Spleen (tissue), 7 donors: ENCODE data around the gene MYT1.

ENCODE experiments used
- POLR2A ChIP-seq, 3 donors: fragments of 450-650 bp; IDR thresholded peaks; one replicate each; pipeline ENCODE4 v1.5.1; 2017; ENCODE audit warnings: antibody characterized with exemption in 3 of 3, mild to moderate bottlenecking in 1 of 3
- POLR2AphosphoS5 ChIP-seq, 3 donors: sonication (generic); formaldehyde crosslinking; IDR thresholded peaks; one replicate each; pipeline ENCODE4 v1.5.1; 2017; ENCODE audit warnings: antibody characterized with exemption in 3 of 3
- TF ChIP-seq, protein P1 (sequence below), 11 experiments: fragments of 200-600 bp in 7 of 11; fragments of 450-650 bp in 4 of 11; sonication (generic) in 4 of 11; IDR thresholded peaks in 8 of 11; conservative IDR thresholded peaks in 3 of 11; 1 replicate in 7 of 11; 2 replicates in 4 of 11; pipeline versions ENCODE4 v1.4.0 to v1.8.0; 2016 to 2021; ENCODE audit warnings: antibody characterized with exemption in 11 of 11, inconsistent platforms in 4 of 11, mild to moderate bottlenecking in 1 of 11
- donor health status: DM: no; HTN: no; CAD: no; lungs with moderate emphysema.
- donor health status: DM: no; HTN: no; CAD: no.
- donor health status: DM: no; HTN: no; CAD: no.

DNA sequence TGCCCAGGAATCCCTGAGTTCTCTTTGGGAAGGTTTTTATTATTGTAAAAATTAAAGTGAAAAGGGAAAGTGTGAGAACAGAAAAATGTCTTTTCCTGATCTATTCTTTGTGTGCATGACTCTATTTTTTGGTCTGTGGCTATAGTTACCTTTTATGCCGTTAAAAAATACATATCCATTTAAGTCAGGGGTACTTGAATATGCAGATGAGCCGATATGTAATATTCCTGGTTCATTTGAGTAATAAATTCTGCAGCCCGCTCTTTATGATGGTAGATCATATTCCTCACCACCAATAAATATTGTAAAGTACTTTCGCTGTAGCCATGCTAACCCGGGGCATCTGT, 503 bp upstream of the MYT1 start:
- TF ChIP-seq, protein P1, sequence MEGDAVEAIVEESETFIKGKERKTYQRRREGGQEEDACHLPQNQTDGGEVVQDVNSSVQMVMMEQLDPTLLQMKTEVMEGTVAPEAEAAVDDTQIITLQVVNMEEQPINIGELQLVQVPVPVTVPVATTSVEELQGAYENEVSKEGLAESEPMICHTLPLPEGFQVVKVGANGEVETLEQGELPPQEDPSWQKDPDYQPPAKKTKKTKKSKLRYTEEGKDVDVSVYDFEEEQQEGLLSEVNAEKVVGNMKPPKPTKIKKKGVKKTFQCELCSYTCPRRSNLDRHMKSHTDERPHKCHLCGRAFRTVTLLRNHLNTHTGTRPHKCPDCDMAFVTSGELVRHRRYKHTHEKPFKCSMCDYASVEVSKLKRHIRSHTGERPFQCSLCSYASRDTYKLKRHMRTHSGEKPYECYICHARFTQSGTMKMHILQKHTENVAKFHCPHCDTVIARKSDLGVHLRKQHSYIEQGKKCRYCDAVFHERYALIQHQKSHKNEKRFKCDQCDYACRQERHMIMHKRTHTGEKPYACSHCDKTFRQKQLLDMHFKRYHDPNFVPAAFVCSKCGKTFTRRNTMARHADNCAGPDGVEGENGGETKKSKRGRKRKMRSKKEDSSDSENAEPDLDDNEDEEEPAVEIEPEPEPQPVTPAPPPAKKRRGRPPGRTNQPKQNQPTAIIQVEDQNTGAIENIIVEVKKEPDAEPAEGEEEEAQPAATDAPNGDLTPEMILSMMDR (IDR thresholded peaks at IDR 0.05 in 8 of 11, conservative IDR thresholded peaks at IDR 0.05 in 3 of 11) = no peak
- no peak for TF ChIP-seq POLR2A (IDR thresholded peaks at IDR 0.05)
- no peak for TF ChIP-seq POLR2AphosphoS5 (IDR thresholded peaks at IDR 0.05)
